Peyer's patch (tissue), 4 donors: ENCODE data around the gene PI4KA. TPM values are rescaled to one million over a fixed set of nuclear protein-coding genes. Genes with fewer than 3 reads are reported as not detected.

ENCODE experiments used
- DNase-seq, 3 donors: peaks; one replicate each; pipeline ENCODE4 v3.0.0-alpha.2; 2017 to 2019
- H3K27ac ChIP-seq, 4 donors: fragments of 200-600 bp; sonication (generic); one replicate each; pipeline ENCODE4 v1.5.1; 2016 to 2019
- H3K27me3 ChIP-seq, 2 donors: fragments of 200-600 bp; sonication (generic); one replicate each; pipeline ENCODE4 v1.5.1; 2019
- H3K36me3 ChIP-seq, 3 donors: fragments of 200-600 bp; sonication (generic); one replicate each; pipeline ENCODE4 v1.5.1; 2016 to 2019
- H3K4me1 ChIP-seq, 4 donors: fragments of 200-600 bp; sonication (generic); one replicate each; pipeline ENCODE4 v1.5.1; 2016 to 2019
- H3K4me3 ChIP-seq, 4 donors: fragments of 200-600 bp; sonication (generic); 1 replicate in 3 of 4; 2 replicates in 1 of 4; pipeline ENCODE4 v1.5.1; 2016 to 2019; ENCODE audit warnings: mild to moderate bottlenecking in 1 of 4
- H3K9me3 ChIP-seq, 4 donors: fragments of 200-600 bp; sonication (generic); one replicate each; pipeline ENCODE4 v1.5.1; 2016 to 2019; ENCODE audit warnings: mild to moderate bottlenecking in 1 of 4
- CTCF ChIP-seq, 6 experiments: fragments of 450-650 bp in 4 of 6; fragments of 200-600 bp in 2 of 6; sonication (generic) in 1 of 6; IDR thresholded peaks; one replicate each; pipeline ENCODE4 v1.5.1; 2017 to 2019; ENCODE audit warnings: antibody characterized with exemption in 6 of 6, mild to moderate bottlenecking in 3 of 6, moderate library complexity in 1 of 6
- POLR2A ChIP-seq, 2 donors: fragments of 450-650 bp; IDR thresholded peaks; one replicate each; pipeline ENCODE4 v1.5.1; 2017; ENCODE audit warnings: antibody characterized with exemption in 2 of 2, mild to moderate bottlenecking in 2 of 2, moderate library complexity in 2 of 2
- total RNA-seq, 4 donors: library from RNA; depleted of rRNA; stranded (reverse); fragments of >200 nt; gene quantifications; one replicate each; pipeline ENCODE4 v1.1.0, GENCODE V29; 2016

Gene PI4KA
- total RNA-seq, 4 donors from 2014 or later, result 99.7 to 184 (median 161) TPM

- DNase-seq, result no peak
- Histone ChIP-seq H3K9me3 (no peaks in the 10 kb centered on the region), H3K27ac (peak overlapping the region in 2 of 4 donors; percentile 20 to 56), H3K27me3 (no peaks in the 10 kb centered on the region), H3K4me3 (no peak overlapping the region), H3K4me1 (peaks cover 0 to 5% (median 0%) of the 10 kb centered on the region in 4 donors), H3K36me3 (peaks cover 0 to 23% (median 0%) of the 10 kb centered on the region in 3 donors)
- TF ChIP-seq POLR2A (IDR thresholded peaks at IDR 0.05), result no peak
- TF ChIP-seq CTCF (IDR thresholded peaks at IDR 0.05), result peak in 3 of 6 experiments; percentile 31 to 38 (median 37)
These were observed 81.0 kb downstream of the PI4KA start for GRCh38 chr22:20777420-20778177.

GRCh38 chr22:20776624-20777405 lies 81.8 kb downstream of the PI4KA start:
- H3K27ac ChIP-seq, result peak overlapping the region in 2 of 4 donors; percentile 13 to 56
- TF ChIP-seq CTCF (IDR thresholded peaks at IDR 0.05) (no peak), POLR2A (IDR thresholded peaks at IDR 0.05) (no peak)
- no peaks in the 10 kb centered on the region for H3K9me3 ChIP-seq
- H3K4me3 ChIP-seq, result no peak overlapping the region
- DNase-seq, result no peak
- H3K27me3 ChIP-seq, result no peaks in the 10 kb centered on the region
- H3K36me3 ChIP-seq, result peaks cover 0 to 30% (median 0%) of the 10 kb centered on the region in 3 donors
- peaks cover 0 to 5% (median 0%) of the 10 kb centered on the region in 4 donors for H3K4me1 ChIP-seq

- DNase-seq, result no peak
- Histone ChIP-seq H3K27me3 (no peaks in the 10 kb centered on the region), H3K4me1 (peaks cover 0 to 5% (median 0%) of the 10 kb centered on the region in 4 donors), H3K4me3 (no peak overlapping the region), H3K9me3 (no peaks in the 10 kb centered on the region), H3K36me3 (peaks cover 0 to 32% (median 0%) of the 10 kb centered on the region in 3 donors), H3K27ac (no peak overlapping the region)
- TF ChIP-seq POLR2A (IDR thresholded peaks at IDR 0.05) (no peak), CTCF (IDR thresholded peaks at IDR 0.05) (no peak)
These were observed 83.2 kb downstream of the PI4KA start for GRCh38 chr22:20775342-20775895.

GRCh38 chr22:20774882-20775281 lies 83.7 kb downstream of the PI4KA start:
- TF ChIP-seq CTCF (IDR thresholded peaks at IDR 0.05), result no peak
- TF ChIP-seq POLR2A (IDR thresholded peaks at IDR 0.05), result no peak
- H3K4me3 ChIP-seq, result no peak overlapping the region
- H3K9me3 ChIP-seq, result no peaks in the 10 kb centered on the region
- H3K4me1 ChIP-seq, result peaks cover 0 to 5% (median 0%) of the 10 kb centered on the region in 4 donors
- peaks cover 0 to 32% (median 0%) of the 10 kb centered on the region in 3 donors for H3K36me3 ChIP-seq
- no peaks in the 10 kb centered on the region for H3K27me3 ChIP-seq
- DNase-seq, result no peak
- H3K27ac ChIP-seq, result no peak overlapping the region

GRCh38 chr22:20773793-20774212 lies 84.8 kb downstream of the PI4KA start, which contains the start of gene SERPIND1:
Gene SERPIND1 (plus strand): TSS chr22:20774113. CDS start chr22:20779313, 5,200 bp downstream.
- Histone ChIP-seq H3K27me3 (no peaks in the 10 kb centered on the region), H3K4me1 (peaks cover 0 to 5% (median 0%) of the 10 kb centered on the region in 4 donors), H3K27ac (no peak within 1 kb of the TSS), H3K36me3 (peaks cover 0 to 24% (median 0%) of the 10 kb centered on the region in 3 donors), H3K9me3 (no peaks in the 10 kb centered on the region), H3K4me3 (no peak within 1 kb of the TSS)
- no peak for DNase-seq
- TF ChIP-seq POLR2A (IDR thresholded peaks at IDR 0.05), result no peak
- no peak for TF ChIP-seq CTCF (IDR thresholded peaks at IDR 0.05)
